Testis (tissue), 3 donors: ENCODE measurements around the gene RBMX. TPM values are rescaled to one million over a fixed set of nuclear protein-coding genes. Genes with fewer than 3 reads are reported as not detected.

ENCODE experiments used
- DNase-seq: peaks from one replicate; pipeline ENCODE4 v3.0.0-alpha.2; 2019
- H3K27ac ChIP-seq, 2 donors: fragments of 200-600 bp; sonication (generic); one replicate each; pipeline ENCODE4 v1.5.1; 2019
- H3K27me3 ChIP-seq: fragments of 200-600 bp; sonication (generic); one replicate; pipeline ENCODE4 v1.5.1; 2019
- H3K36me3 ChIP-seq: fragments of 200-600 bp; sonication (generic); one replicate; pipeline ENCODE4 v1.5.1; 2017; ENCODE audit warnings: low read depth; ENCODE audit errors: missing control alignments
- H3K4me1 ChIP-seq: fragments of 200-600 bp; sonication (generic); one replicate; pipeline ENCODE4 v1.5.1; 2019
- H3K4me3 ChIP-seq, 2 donors: fragments of 200-600 bp; sonication (generic); one replicate each; pipeline ENCODE4 v1.5.1; 2017 to 2019
- H3K9me3 ChIP-seq: fragments of 200-600 bp; sonication (generic); one replicate; pipeline ENCODE4 v1.5.1; 2017
- POLR2A ChIP-seq: fragments of 450-650 bp; IDR thresholded peaks from one replicate; pipeline ENCODE4 v1.6.1; 2017; ENCODE audit warnings: antibody characterized with exemption, mild to moderate bottlenecking, moderate library complexity
- WGBS, 2 donors: methylation state at CpG; one replicate each; pipeline ENCODE4 v1.1.5; 2018; 5-methylcytosine and 5-hydroxymethylcytosine counted together
- intact Hi-C: fragments of 100-400 bp; cut with DNase I; formaldehyde crosslinking; loops from one replicate; pipeline ENCODE4 v1.15.1; 2023; ENCODE audit warnings: low total_unique reads
- polyA plus RNA-seq: library from polyadenylated mRNA; stranded (reverse); fragments of 350-450 nt; fragmentation: Illumina TruSeq; extraction: RNeasy Lipid Tissue Mini Kit (QIAGEN cat#74804); gene quantifications from one replicate; pipeline ENCODE4 v1.2.3, GENCODE V29; 2014; ENCODE audit warnings: low read depth, low replicate concordance; ENCODE audit not compliant: insufficient read depth
- total RNA-seq, 2 donors: library from RNA; depleted of rRNA; stranded (reverse); fragments of >200 nt; gene quantifications; one replicate each; pipeline ENCODE4 v1.2.3, GENCODE V29; 2016
- TF ChIP-seq, protein P1 (sequence below), 3 experiments: fragments of 450-650 bp in 2 of 3; fragments of 200-600 bp in 1 of 3; sonication (generic) in 1 of 3; IDR thresholded peaks; one replicate each; pipeline ENCODE4 v1.5.1; 2016 to 2019; ENCODE audit warnings: antibody characterized with exemption in 3 of 3, mild to moderate bottlenecking in 2 of 3, moderate library complexity in 1 of 3

Gene RBMX
- total and polyA plus RNA-seq, 3 donors from 2014 or later, result 106 to 164 (median 135) TPM

DNA sequence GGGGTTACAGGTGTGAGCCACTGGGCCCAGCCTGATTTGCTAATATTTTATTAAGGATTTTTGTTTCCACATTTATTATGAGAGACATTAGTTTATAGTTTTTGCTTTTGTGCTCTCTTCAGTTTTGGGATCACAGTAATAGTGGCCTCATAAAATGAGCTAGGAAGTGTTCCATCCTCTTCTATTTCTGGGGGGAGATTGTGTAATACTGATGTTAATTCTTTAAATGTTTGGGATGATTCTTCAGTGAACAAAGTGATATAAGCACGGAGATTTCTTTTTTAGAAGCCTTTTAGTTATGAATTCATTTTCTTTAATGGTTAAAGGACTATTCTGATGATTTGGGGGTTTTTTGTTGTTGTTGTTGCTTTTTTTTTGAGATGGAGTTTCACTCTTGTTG is 41.3 kb downstream of the RBMX start:
- 67 to 85% methylated on average over 1 of the region's 1 CpG for WGBS, 2 donors
- no peak overlapping the region for H3K4me3 ChIP-seq
- H3K27ac ChIP-seq, result no peak overlapping the region
- H3K27me3 ChIP-seq, result no peaks in the 10 kb centered on the region
- no peaks in the 10 kb centered on the region for H3K9me3 ChIP-seq
- H3K36me3 ChIP-seq, result no peaks in the 10 kb centered on the region
- no peaks in the 10 kb centered on the region for H3K4me1 ChIP-seq
- no peak for TF ChIP-seq POLR2A
- TF ChIP-seq, protein P1, sequence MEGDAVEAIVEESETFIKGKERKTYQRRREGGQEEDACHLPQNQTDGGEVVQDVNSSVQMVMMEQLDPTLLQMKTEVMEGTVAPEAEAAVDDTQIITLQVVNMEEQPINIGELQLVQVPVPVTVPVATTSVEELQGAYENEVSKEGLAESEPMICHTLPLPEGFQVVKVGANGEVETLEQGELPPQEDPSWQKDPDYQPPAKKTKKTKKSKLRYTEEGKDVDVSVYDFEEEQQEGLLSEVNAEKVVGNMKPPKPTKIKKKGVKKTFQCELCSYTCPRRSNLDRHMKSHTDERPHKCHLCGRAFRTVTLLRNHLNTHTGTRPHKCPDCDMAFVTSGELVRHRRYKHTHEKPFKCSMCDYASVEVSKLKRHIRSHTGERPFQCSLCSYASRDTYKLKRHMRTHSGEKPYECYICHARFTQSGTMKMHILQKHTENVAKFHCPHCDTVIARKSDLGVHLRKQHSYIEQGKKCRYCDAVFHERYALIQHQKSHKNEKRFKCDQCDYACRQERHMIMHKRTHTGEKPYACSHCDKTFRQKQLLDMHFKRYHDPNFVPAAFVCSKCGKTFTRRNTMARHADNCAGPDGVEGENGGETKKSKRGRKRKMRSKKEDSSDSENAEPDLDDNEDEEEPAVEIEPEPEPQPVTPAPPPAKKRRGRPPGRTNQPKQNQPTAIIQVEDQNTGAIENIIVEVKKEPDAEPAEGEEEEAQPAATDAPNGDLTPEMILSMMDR (IDR thresholded peaks at IDR 0.05), result no peak
- intact Hi-C loops, result no loop called here
- DNase-seq, result no peak

DNA sequence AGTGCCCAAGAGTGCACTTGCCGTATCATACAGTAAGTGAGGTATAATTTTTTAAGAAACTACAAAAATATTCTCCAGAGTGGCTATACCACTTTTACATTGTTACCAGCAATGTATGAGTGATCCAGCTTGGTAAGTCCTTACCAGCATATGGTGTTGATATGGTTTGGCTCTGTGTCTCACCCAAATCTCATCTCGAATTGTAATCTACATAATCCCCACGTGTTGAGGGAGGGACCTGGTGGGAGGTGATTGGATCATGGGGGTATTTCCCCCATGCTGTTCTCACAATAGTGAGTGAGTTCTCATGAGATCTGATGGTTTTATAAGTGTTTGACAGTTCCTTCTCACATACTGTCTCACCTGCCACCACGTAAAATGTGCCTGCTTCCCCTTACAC is 44.8 kb downstream of the RBMX start:
- Histone ChIP-seq H3K4me3 (no peak overlapping the region), H3K27me3 (no peaks in the 10 kb centered on the region), H3K4me1 (no peaks in the 10 kb centered on the region), H3K9me3 (no peaks in the 10 kb centered on the region), H3K36me3 (no peaks in the 10 kb centered on the region), H3K27ac (no peak overlapping the region)
- TF ChIP-seq POLR2A, result no peak
- TF ChIP-seq, protein P1 (IDR thresholded peaks at IDR 0.05), result no peak
- intact Hi-C loops, result no loop called here
- 82 to 85% methylated on average over 4 of the region's 4 CpGs for WGBS, 2 donors
- no peak for DNase-seq

DNA sequence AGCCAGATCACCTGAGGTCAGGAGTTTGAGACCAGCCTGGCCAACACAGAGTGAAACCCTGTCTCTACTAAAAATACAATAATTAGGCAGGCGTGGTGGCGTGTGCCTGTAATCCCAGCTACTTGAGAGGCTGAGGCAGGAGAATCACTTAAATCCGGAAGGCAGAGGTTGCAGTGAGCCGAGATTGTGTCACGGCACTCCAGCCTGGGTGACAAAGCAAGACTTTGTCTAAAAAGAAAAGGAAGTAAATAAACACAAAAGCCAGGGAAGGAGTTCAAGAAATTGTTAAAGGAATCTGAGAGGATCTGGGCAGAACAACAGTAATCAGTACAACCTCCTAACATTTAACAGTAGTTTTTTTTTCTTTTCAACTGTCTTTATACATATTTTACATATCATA is 51.1 kb downstream of the RBMX start:
- H3K4me1 ChIP-seq, result no peaks in the 10 kb centered on the region
- no peaks in the 10 kb centered on the region for H3K36me3 ChIP-seq
- intact Hi-C loops, result no loop called here
- H3K4me3 ChIP-seq, result no peak overlapping the region
- no peak for TF ChIP-seq POLR2A
- TF ChIP-seq, protein P1 (IDR thresholded peaks at IDR 0.05), result no peak
- DNase-seq, result no peak
- H3K9me3 ChIP-seq, result no peaks in the 10 kb centered on the region
- 77 to 85% methylated on average over 5 of the region's 5 CpGs for WGBS, 2 donors
- no peaks in the 10 kb centered on the region for H3K27me3 ChIP-seq
- no peak overlapping the region for H3K27ac ChIP-seq

DNA sequence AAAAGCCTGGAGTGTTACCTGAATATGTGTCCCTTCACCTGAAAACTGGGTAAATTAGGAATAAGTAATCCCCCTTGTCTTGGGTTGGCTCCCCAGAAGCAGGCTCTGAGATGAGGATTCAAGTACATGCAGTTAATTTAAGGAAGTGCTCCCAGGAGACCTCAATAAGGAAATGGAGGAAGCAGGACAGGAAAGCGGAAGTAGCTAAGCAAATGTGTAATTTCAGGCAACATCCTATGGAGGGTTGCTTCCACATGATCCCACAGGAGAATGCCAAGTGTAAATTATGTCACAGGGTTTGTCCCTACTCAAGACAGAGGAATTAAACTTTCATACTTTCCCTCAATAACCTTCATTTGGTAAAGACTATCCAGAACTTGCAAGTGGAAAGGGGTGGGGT is 51.7 kb downstream of the RBMX start:
- no peak overlapping the region for H3K27ac ChIP-seq
- H3K4me1 ChIP-seq, result no peaks in the 10 kb centered on the region
- no peak overlapping the region for H3K4me3 ChIP-seq
- intact Hi-C loops, result no loop called here
- TF ChIP-seq POLR2A, result no peak
- TF ChIP-seq, protein P1 (IDR thresholded peaks at IDR 0.05), result no peak
- no peak for DNase-seq
- 71 to 75% methylated on average over 1 of the region's 1 CpG for WGBS, 2 donors
- no peaks in the 10 kb centered on the region for H3K27me3 ChIP-seq
- no peaks in the 10 kb centered on the region for H3K9me3 ChIP-seq
- H3K36me3 ChIP-seq, result no peaks in the 10 kb centered on the region

DNA sequence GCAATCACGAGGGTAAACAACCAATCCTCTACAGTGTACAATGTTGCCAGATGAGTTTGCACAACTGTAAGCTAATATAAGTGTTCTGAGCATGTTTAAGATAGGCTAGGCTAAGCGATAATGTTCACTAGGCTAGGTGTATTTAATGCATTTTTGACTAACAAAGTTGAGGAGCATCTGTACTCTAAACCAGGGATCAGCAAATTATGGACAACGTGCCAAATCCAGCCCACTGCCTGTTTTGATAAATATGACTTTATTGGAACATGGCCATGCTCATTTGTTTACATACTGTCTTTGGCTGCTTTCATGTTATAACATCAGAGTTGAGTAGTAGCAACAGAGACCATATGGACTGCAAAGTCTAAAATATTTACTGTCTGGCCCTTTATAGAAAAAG is 53.5 kb downstream of the RBMX start:
- H3K27me3 ChIP-seq, result no peaks in the 10 kb centered on the region
- intact Hi-C loops, result no loop called here
- no peak for DNase-seq
- H3K36me3 ChIP-seq, result no peaks in the 10 kb centered on the region
- no peak overlapping the region for H3K27ac ChIP-seq
- H3K4me1 ChIP-seq, result no peaks in the 10 kb centered on the region
- WGBS, 2 donors, result 56 to 57% methylated on average over 2 to 3 of the region's 3 CpGs
- TF ChIP-seq, protein P1 (IDR thresholded peaks at IDR 0.05), result no peak
- TF ChIP-seq POLR2A, result no peak
- H3K4me3 ChIP-seq, result no peak overlapping the region
- H3K9me3 ChIP-seq, result no peaks in the 10 kb centered on the region
